ENCODE results near the gene KLF15. TPM values are rescaled to one million over a fixed set of nuclear protein-coding genes. Genes with fewer than 3 reads are reported as not detected.

The KLF15 gene
- total and polyA plus RNA-seq, 2 of the 8 experiments (the other 6 are each of a cell fraction or from before 2014, with no cell fraction given) = 15.7 to 19.5 TPM

GRCh38 chr3:126380011-126380768 lies 23.0 kb upstream of the KLF15 start (continued):
- no peak for TF ChIP-seq KDM4A (IDR thresholded peaks at IDR 0.05; ENCODE audit: low read depth, low read length, severe bottlenecking)
- no peak for TF ChIP-seq TCF12 (IDR thresholded peaks at IDR 0.05; ENCODE audit: low read depth, low read length)
- TF ChIP-seq CBX8 (IDR thresholded peaks at IDR 0.05; ENCODE audit: borderline replicate concordance, low read depth, low read length) = no peak

Data from H1 (cell line).